Measurements from ENCODE around the gene PSMD1. TPM values are rescaled to one million over a fixed set of nuclear protein-coding genes. Genes with fewer than 3 reads are reported as not detected.
"Not testable (repeated sequence)": the region's sequence is repeated elsewhere in the genome, so short reads cannot be mapped to it uniquely, and the experiment has no call there.

Gene PSMD1
- total RNA-seq, 1 donor from 2014 or later, result 104 TPM

GRCh38 chr2:231140808-231141207, 84.1 kb downstream of the PSMD1 start:
- DNase-seq (ENCODE audit: extremely low read depth, low read depth, low spot score), result not testable (repeated sequence)

- no peak for DNase-seq (ENCODE audit: extremely low read depth, low read depth, low spot score)
These were observed 88.2 kb downstream of the PSMD1 start for GRCh38 chr2:231144896-231145295.

DNA sequence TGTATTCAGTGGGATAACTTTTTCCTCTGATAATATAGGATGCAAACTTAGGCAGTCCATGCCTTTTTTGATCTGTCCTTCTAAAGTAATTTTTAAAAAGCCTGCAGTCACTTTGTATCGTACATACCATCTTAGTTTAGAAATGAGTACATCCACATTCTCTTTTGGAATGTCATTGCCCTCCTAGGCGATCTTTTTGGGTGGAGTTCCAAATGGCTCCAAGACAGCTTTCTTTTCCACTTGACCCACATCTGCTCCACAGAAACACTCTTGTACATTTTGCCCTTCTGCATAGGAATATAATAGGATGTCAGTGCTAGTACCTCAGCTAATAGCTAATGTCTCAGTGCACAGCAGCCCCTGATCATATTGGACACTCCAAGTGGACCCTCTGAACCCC, 90.0 kb downstream of the PSMD1 start:
- DNase-seq (ENCODE audit: extremely low read depth, low read depth, low spot score), result no peak

GRCh38 chr2:231152800-231153557, 96.3 kb downstream of the PSMD1 start:
- DNase-seq (ENCODE audit: extremely low read depth, low read depth, low spot score), result no peak

- DNase-seq (ENCODE audit: extremely low read depth, low read depth, low spot score), result no peak
These were observed 102.6 kb downstream of the PSMD1 start for GRCh38 chr2:231159306-231159705.

GRCh38 chr2:231160701-231161100, 104.0 kb downstream of the PSMD1 start:
- DNase-seq (ENCODE audit: extremely low read depth, low read depth, low spot score), result no peak

DNA sequence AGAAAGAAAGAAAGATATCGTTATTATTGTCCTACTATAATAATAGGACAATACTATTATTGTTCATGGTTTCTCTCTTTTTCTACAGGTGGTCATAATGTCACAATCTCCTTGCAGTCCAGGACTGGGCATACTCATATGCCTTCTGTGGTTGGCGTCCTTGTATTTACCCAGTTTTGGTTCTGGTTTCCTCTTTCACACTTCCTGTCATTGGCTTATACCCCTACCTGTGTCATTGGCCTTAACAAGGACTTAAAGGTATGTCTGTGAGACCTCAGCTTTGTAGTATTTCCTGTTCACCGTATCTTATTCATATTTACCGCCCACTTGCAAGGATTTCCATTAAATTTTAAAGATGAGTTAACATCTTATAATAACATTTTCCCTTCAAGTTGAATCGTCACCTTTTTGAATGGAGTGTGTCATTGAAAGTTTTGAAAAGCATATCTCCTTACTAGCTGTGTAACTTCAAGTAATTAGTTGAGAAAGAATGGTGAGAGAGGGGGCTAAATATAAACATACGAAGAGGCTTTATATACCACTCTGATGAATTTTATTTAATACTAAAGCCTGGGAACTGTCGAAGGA, 104.7 kb downstream of the PSMD1 start:
- DNase-seq (ENCODE audit: extremely low read depth, low read depth, low spot score), result no peak

- no peak for DNase-seq (ENCODE audit: extremely low read depth, low read depth, low spot score)
These were observed 105.2 kb downstream of the PSMD1 start for GRCh38 chr2:231161877-231162329.

DNA sequence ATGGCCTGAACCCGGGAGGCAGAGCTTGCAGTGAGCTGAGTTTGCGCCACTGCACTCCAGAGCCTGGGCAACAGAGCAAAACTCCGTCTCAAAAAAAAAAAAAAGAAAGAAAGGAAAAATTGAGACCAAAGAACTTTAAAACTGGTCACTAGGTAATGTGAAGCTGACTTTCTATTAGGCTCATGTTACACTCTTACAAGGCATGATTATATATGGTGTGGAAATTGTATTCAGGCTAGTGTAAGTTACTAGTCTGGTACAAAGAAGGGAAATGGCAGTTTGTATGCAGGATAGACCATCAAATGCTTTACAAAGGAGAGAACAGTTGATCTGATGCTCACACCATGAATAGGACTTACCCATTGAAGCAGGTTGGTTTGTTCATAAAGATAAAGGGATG, 106.3 kb downstream of the PSMD1 start:
- no peak for DNase-seq (ENCODE audit: extremely low read depth, low read depth, low spot score)

- DNase-seq (ENCODE audit: extremely low read depth, low read depth, low spot score), result no peak
These were observed 106.9 kb downstream of the PSMD1 start for GRCh38 chr2:231163414-231164095.

GRCh38 chr2:231167745-231168459, 111.2 kb downstream of the PSMD1 start:
- DNase-seq (ENCODE audit: extremely low read depth, low read depth, low spot score), result no peak

- no peak for DNase-seq (ENCODE audit: extremely low read depth, low read depth, low spot score)
These were observed 111.9 kb downstream of the PSMD1 start for GRCh38 chr2:231168460-231169139.

- DNase-seq (ENCODE audit: extremely low read depth, low read depth, low spot score), result no peak
These were observed 112.8 kb downstream of the PSMD1 start for GRCh38 chr2:231169488-231169887.

DNA sequence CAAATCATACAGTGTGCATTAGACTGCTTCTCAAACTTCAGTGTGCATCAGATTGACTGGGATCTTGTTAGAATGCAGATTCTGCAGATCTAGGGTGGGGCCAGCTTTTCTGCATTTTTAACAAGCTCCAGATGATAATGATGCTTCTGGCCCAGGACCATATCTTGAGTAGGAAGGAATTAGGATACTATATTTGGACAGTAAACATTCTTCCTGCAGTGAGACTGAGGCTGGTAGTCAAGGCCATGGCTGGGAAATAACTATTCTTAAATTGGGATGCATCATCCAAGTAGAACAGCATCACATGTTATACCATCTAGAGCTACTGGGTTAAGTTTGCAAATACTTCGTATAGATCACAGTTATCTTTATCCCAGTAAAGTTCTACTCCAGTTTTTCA, 113.4 kb downstream of the PSMD1 start:
- no peak for DNase-seq (ENCODE audit: extremely low read depth, low read depth, low spot score)

DNA sequence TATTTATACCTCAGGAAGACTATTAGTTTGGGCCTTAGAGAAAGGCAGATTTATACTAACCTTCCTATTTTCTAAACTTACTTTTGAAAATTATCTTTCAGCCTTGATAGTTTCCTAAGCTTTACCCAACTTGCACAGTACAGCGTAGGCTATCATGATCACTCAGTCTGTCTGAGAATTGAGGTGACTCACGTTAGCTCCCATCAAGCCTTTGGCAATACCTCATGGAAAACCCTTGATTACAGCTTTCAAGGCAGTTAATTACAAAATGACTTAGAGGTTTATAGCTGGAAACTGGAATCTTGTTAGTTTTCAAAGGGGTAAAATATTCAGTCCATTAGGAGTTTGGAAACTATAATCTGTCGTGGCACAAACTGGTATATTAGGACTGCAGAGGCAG, 115.4 kb downstream of the PSMD1 start:
- no peak for DNase-seq (ENCODE audit: extremely low read depth, low read depth, low spot score)

DNA sequence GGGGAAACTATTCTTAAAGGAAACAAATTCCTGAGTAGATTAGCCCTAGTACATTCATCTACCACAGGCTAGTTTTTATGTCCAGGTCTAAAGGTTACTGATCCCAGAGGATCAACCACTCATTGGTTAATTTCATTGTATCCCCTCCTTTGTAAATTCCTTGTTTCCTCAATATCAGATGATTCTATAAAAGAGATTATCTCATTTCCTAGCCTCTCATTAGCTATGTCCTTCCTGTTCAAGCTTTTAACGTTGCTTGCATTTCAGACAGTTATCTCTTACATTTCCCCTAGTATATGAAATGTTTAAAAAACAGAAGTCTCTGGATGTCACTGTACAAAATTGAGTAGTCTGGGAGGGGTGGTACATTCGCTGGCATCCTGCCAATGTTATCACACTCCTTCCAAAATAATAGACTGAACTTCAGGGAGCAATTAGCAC, 117.6 kb downstream of the PSMD1 start:
- no peak for DNase-seq (ENCODE audit: extremely low read depth, low read depth, low spot score)

DNA sequence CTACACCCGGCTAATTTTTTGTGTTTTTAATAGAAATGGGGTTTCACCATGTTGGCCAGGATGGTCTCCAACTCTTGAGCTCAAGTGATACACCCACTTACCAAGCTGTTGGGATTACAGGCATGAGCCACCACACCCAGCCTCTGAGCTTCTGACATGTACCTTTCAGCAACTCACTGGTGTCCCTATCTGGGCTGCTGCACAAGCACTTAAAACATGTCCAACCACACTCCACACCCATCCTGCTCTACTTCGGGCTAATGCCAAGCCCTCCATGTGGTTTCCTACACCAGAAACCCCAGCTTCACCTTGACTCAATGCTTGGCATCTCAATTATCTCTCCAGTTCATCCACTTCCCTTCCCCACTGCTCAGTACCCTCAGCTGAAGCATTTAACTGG, 119.4 kb downstream of the PSMD1 start:
- DNase-seq (ENCODE audit: extremely low read depth, low read depth, low spot score), result no peak

DNA sequence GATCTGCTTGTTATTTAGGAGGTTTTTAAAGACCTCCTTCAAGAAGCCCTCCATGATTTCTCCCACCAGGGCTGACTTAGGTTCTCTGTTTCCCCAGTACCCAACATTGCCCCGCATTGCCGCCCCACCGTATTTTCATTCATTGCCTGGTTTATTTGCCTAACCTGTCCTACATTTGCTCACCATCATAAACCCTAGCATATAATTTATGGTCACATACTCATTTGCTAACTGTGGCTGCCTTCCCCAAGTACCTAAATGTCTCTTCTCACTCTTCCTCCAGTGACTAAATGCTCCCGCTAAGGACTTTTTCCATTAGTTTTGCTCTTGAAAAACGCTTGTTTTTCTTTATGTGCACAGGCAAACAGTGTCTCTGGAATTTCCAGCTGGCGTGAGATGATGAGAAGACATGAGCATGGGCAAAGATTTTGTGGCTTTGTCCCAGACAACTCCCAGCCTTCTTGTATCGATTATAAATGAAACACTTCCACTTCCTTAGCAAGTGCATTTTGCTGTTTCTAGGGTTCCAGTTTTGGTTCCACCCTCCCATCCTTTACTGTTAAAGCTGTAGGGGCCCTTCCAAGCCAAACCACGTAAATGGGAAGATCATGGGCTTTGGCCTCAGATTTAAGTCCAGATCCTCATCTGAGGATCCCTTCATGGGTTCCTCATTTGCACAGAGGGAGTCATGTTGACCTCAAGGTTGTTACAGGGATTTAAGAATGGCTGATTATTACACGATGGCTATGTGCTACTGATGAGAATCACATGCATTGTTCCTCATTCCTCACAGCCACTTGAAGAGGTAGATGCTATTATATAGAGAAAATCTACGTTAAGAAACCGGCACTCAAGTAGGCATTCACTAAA, 120.7 kb downstream of the PSMD1 start:
- no peak for DNase-seq (ENCODE audit: extremely low read depth, low read depth, low spot score)

DNA sequence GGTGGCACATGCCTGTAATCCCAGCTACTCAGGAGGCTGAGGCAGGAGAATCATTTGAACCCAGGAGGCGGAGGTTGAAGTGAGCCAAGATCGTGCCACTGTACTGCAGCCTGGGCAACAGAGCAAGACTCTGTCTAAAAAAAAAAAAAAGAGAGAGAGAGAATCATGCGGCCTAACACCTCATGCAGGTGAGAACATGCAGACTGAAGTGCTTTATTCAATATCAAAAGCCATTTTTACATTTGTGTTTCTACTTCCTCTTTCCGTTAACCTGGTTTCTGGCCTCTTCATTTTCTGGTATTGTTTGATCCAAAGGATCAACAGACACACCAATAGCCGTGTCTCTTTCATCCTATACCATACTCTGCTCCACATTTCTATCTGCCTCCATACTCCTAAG, 122.1 kb downstream of the PSMD1 start:
- not testable (repeated sequence) for DNase-seq (ENCODE audit: extremely low read depth, low read depth, low spot score)
